Measurements from ENCODE around the gene FGD4.

Gene FGD4

GRCh38 chr12:32661706-32662105 is 262.3 kb downstream of the FGD4 start:
- Histone ChIP-seq H3K4me3 (replicated peaks; ENCODE audit: low read depth, low read length) (no peak overlapping the region), H3K27me3 (replicated peaks; ENCODE audit: control insufficient read depth, insufficient read depth, low read length) (no peaks in the 10 kb centered on the region), H3K36me3 (ENCODE audit: control insufficient read depth, insufficient read depth, low read length) (no peaks in the 10 kb centered on the region)
- DNase-seq (ENCODE audit: extremely low read depth, insufficient read length) = no peak
- TF ChIP-seq CTCF (IDR thresholded peaks at IDR 0.05; ENCODE audit: insufficient read depth, low read length, poor library complexity, severe bottlenecking) = no peak

- Histone ChIP-seq H3K4me3 (replicated peaks; ENCODE audit: low read depth, low read length) (no peak overlapping the region), H3K27me3 (replicated peaks; ENCODE audit: control insufficient read depth, insufficient read depth, low read length) (no peaks in the 10 kb centered on the region), H3K36me3 (ENCODE audit: control insufficient read depth, insufficient read depth, low read length) (no peaks in the 10 kb centered on the region)
- DNase-seq (ENCODE audit: extremely low read depth, insufficient read length) = no peak
- TF ChIP-seq CTCF (IDR thresholded peaks at IDR 0.05; ENCODE audit: insufficient read depth, low read length, poor library complexity, severe bottlenecking) = no peak
Measured at GRCh38 chr12:32662665-32663064, 263.3 kb downstream of the FGD4 start.

GRCh38 chr12:32666018-32666417 is 266.7 kb downstream of the FGD4 start:
- H3K4me3 ChIP-seq (replicated peaks; ENCODE audit: low read depth, low read length) = no peak overlapping the region
- H3K36me3 ChIP-seq (ENCODE audit: control insufficient read depth, insufficient read depth, low read length) = no peaks in the 10 kb centered on the region
- no peak for DNase-seq (ENCODE audit: extremely low read depth, insufficient read length)
- H3K27me3 ChIP-seq (replicated peaks; ENCODE audit: control insufficient read depth, insufficient read depth, low read length) = no peaks in the 10 kb centered on the region
- no peak for TF ChIP-seq CTCF (IDR thresholded peaks at IDR 0.05; ENCODE audit: insufficient read depth, low read length, poor library complexity, severe bottlenecking)

GRCh38 chr12:32669584-32669983 is 270.2 kb downstream of the FGD4 start:
- Histone ChIP-seq H3K36me3 (ENCODE audit: control insufficient read depth, insufficient read depth, low read length) (no peaks in the 10 kb centered on the region), H3K4me3 (replicated peaks; ENCODE audit: low read depth, low read length) (no peak overlapping the region), H3K27me3 (replicated peaks; ENCODE audit: control insufficient read depth, insufficient read depth, low read length) (no peaks in the 10 kb centered on the region)
- DNase-seq (ENCODE audit: extremely low read depth, insufficient read length) = no peak
- TF ChIP-seq CTCF (IDR thresholded peaks at IDR 0.05; ENCODE audit: insufficient read depth, low read length, poor library complexity, severe bottlenecking) = no peak

GRCh38 chr12:32671930-32672780 is 272.8 kb downstream of the FGD4 start:
- Histone ChIP-seq H3K36me3 (ENCODE audit: control insufficient read depth, insufficient read depth, low read length) (no peaks in the 10 kb centered on the region), H3K27me3 (replicated peaks; ENCODE audit: control insufficient read depth, insufficient read depth, low read length) (no peaks in the 10 kb centered on the region), H3K4me3 (replicated peaks; ENCODE audit: low read depth, low read length) (no peak overlapping the region)
- no peak for DNase-seq (ENCODE audit: extremely low read depth, insufficient read length)
- peak; percentile 59 for TF ChIP-seq CTCF (IDR thresholded peaks at IDR 0.05; ENCODE audit: insufficient read depth, low read length, poor library complexity, severe bottlenecking)
